ENCODE measurements around the gene BABAM2. TPM values are rescaled to one million over a fixed set of nuclear protein-coding genes. Genes with fewer than 3 reads are reported as not detected.

BABAM2 gene
- total and polyA plus RNA-seq, 2 of the 4 experiments (the other 2 are of a cell fraction) = 20.9 to 23.1 TPM

DNA sequence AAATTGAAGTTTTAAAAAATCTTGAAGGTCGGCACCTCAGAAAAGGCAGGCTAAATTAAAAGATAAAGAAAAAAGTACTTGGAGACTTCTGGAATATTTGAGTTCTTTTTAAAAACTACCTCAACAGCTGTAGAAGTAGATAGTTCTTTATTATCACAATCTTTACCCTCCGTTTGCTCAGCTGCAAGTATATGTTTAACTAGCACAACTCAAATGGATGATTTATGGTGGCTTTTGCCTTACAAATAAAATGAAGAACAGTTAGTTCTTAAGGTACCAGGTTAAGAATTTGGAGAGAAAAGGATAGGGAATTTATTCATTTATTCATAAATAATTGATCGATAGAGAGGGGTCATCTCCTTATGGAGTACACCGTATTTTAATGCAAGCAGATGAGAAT lies 264.6 kb downstream of the BABAM2 start:
- Histone ChIP-seq H3K56ac (ENCODE audit: extremely low read depth, insufficient read depth, low read length) (no peak overlapping the region), H3K4ac (ENCODE audit: low read depth, low read length) (no peak overlapping the region), H3K4me3 (ENCODE audit: insufficient read depth, low read depth, low read length) (no peak overlapping the region), H3K14ac (replicated peaks; ENCODE audit: low read depth, low read length) (no peak overlapping the region), H4K5ac (ENCODE audit: low read depth, low read length) (no peak overlapping the region), H3K9ac (ENCODE audit: low read depth, low read length) (no peak overlapping the region), H2AK5ac (ENCODE audit: low read depth, low read length) (no peak overlapping the region), H3K4me2 (ENCODE audit: low read depth, low read length) (no peak overlapping the region), H3K36me3 (ENCODE audit: control insufficient read depth, insufficient read depth, low read length) (no peaks in the 10 kb centered on the region), H2BK15ac (ENCODE audit: low read depth, low read length) (no peak overlapping the region), H2AK9ac (replicated peaks; ENCODE audit: low read depth, low read length, poor library complexity) (no peak overlapping the region), H3K9me1 (ENCODE audit: insufficient read depth, low read length) (no peaks in the 10 kb centered on the region; the same call in 1 of the 2 replicates), H4K20me1 (ENCODE audit: insufficient read depth, low read length) (no peaks in the 10 kb centered on the region), H3K18ac (ENCODE audit: low read depth, low read length) (no peak overlapping the region), H4K8ac (ENCODE audit: low read depth in 2 of 2, low read length in 2 of 2) (no peak overlapping the region), H2BK5ac (ENCODE audit: low read depth, low read length, poor library complexity, severe bottlenecking) (no peak overlapping the region), H4K91ac (ENCODE audit: insufficient read depth, low read depth, low read length) (no peak overlapping the region), H2AFZ (replicated peaks; ENCODE audit: low read length, poor library complexity) (no peak overlapping the region), H3K9me3 (ENCODE audit: control insufficient read depth, insufficient read depth, low read length) (peaks cover 6% of the 10 kb centered on the region), H2BK20ac (ENCODE audit: low read depth, low read length) (no peak overlapping the region), H2BK120ac (ENCODE audit: low read depth, low read length) (no peak overlapping the region), H3K23ac (ENCODE audit: low read depth, low read length) (no peak overlapping the region), H3K27ac (ENCODE audit: insufficient read depth, low read length) (no peak overlapping the region), H3K79me1 (ENCODE audit: low read depth in 1 of 2, low read length in 2 of 2) (no peaks in the 10 kb centered on the region; a peak in 1 of 4 replicates), H3K27me3 (ENCODE audit: control insufficient read depth, insufficient read depth, low read length) (no peaks in the 10 kb centered on the region), H3K4me1 (ENCODE audit: control insufficient read depth, insufficient read depth, low read length) (peaks cover 3% of the 10 kb centered on the region; the same call in 1 of the 2 replicates)
- CTCF ChIA-PET = no interaction called here
- BruUV-seq (replicated peaks) = no TSS peak
- DNase-seq = no peak
- TF ChIP-seq RCOR1 (IDR thresholded peaks at IDR 0.05; ENCODE audit: insufficient replicate concordance, low read length) (no peak), RAD21 (IDR thresholded peaks at IDR 0.05; ENCODE audit: low read length) (no peak), NFE2L2 (IDR thresholded peaks at IDR 0.05; ENCODE audit: low read depth, low read length) (no peak), CEBPB (IDR thresholded peaks at IDR 0.05; ENCODE audit: low read depth, low read length) (no peak)
- in situ Hi-C loops (cut with MboI; ENCODE audit: low sequenced_read_pairs) (no loop called here), dilution Hi-C loops (cut with HindIII; ENCODE audit: low sequenced_read_pairs, unreplicated experiment) (no loop called here), intact Hi-C loops (cut with micrococcal nuclease) (no loop called here)
- no peak for ATAC-seq (ENCODE audit: low read depth)
- no CpG with 5 or more reads among the region's 4 CpGs for WGBS, 2 experiments (ENCODE audit: extremely low coverage in 2 of 2, insufficient read length in 1 of 2)
- POLR2A ChIA-PET (ENCODE audit: unreplicated experiment) = no interaction called here
